CD14-positive monocyte (primary cell): ENCODE data around the gene TRHDE. TPM values are rescaled to one million over a fixed set of nuclear protein-coding genes. Genes with fewer than 3 reads are reported as not detected.

Experiments
- DNase-seq, 3 donors: peaks; one replicate each; pipeline ENCODE4 v3.0.0-alpha.2; 2011 to 2022
- H2AFZ ChIP-seq: 2 replicates; pipeline ENCODE4 v1.6.0; 2012; ENCODE audit warnings: mild to moderate bottlenecking, low read depth, low read length, inconsistent platforms; ENCODE audit not compliant: insufficient read depth, poor library complexity, severe bottlenecking
- H3K27ac ChIP-seq, 2 donors: 1 replicate in 1 of 2; 2 replicates in 1 of 2; pipeline ENCODE4 v1.5.1; 2012 to 2013; ENCODE audit warnings: low read length in 2 of 2, control low read depth in 1 of 2, inconsistent platforms in 1 of 2, low read depth in 1 of 2, mild to moderate bottlenecking in 1 of 2
- H3K27me3 ChIP-seq, 2 donors: one replicate each; pipeline versions ENCODE4 v1.6.0 to v1.6.1; 2011 to 2013; ENCODE audit warnings: low read length in 2 of 2; ENCODE audit not compliant: control insufficient read depth in 2 of 2, insufficient read depth in 2 of 2
- H3K36me3 ChIP-seq, 2 donors: replicated peaks in 1 of 2; 1 replicate in 1 of 2; 2 replicates in 1 of 2; pipeline versions ENCODE4 v1.5.1 to v1.6.1; 2012 to 2013; ENCODE audit warnings: low read length in 2 of 2, control low read depth in 1 of 2, inconsistent platforms in 1 of 2, mild to moderate bottlenecking in 1 of 2; ENCODE audit not compliant: insufficient read depth in 2 of 2, control insufficient read depth in 1 of 2
- H3K4me1 ChIP-seq, 2 donors: 1 replicate in 1 of 2; 2 replicates in 1 of 2; pipeline versions ENCODE4 v1.5.1 to v1.6.1; 2012 to 2013; ENCODE audit warnings: low read length in 2 of 2, control low read depth in 1 of 2, inconsistent platforms in 1 of 2, mild to moderate bottlenecking in 1 of 2, moderate library complexity in 1 of 2; ENCODE audit not compliant: insufficient read depth in 2 of 2, control insufficient read depth in 1 of 2
- H3K4me2 ChIP-seq: replicated peaks from 2 replicates; pipeline ENCODE3; 2012; ENCODE audit warnings: low read length, moderate library complexity, mild to moderate bottlenecking; ENCODE audit not compliant: poor library complexity, severe bottlenecking; ENCODE audit errors: extremely low read depth
- H3K4me3 ChIP-seq, 3 experiments: fragments of 200-600 bp in 1 of 3; sonication (generic) in 1 of 3; replicated peaks in 1 of 3; 1 replicate in 2 of 3; 2 replicates in 1 of 3; pipeline ENCODE4 v1.5.1; 2011 to 2013; ENCODE audit warnings: low read length in 3 of 3, mild to moderate bottlenecking in 3 of 3, control low read depth in 2 of 3, low read depth in 2 of 3, inconsistent platforms in 1 of 3, moderate library complexity in 1 of 3
- H3K79me2 ChIP-seq: 2 replicates; pipeline ENCODE4 v1.6.0; 2012; ENCODE audit warnings: mild to moderate bottlenecking, control low read depth, inconsistent platforms, low read length, moderate library complexity; ENCODE audit not compliant: insufficient read depth
- H3K9ac ChIP-seq: 2 replicates; pipeline ENCODE4 v1.6.0; 2017; ENCODE audit warnings: low read length, mild to moderate bottlenecking; ENCODE audit not compliant: insufficient read depth, poor library complexity, severe bottlenecking
- H3K9me3 ChIP-seq, 2 donors: replicated peaks in 1 of 2; 1 replicate in 1 of 2; 2 replicates in 1 of 2; pipeline versions ENCODE4 v1.5.1 to v1.6.1; 2012 to 2013; ENCODE audit warnings: low read length in 2 of 2, control low read depth in 1 of 2; ENCODE audit not compliant: control insufficient read depth in 1 of 2, insufficient read depth in 1 of 2
- H4K20me1 ChIP-seq: 2 replicates; pipeline ENCODE4 v1.6.0; 2012; ENCODE audit warnings: mild to moderate bottlenecking, low read length, control low read depth, moderate library complexity; ENCODE audit not compliant: insufficient read depth
- H3K27ac Mint-ChIP-seq, 7 donors: one replicate each; pipeline ENCODE4 v1.8.0; 2020; ENCODE audit warnings: mild to moderate bottlenecking in 7 of 7, mixed read lengths in 7 of 7, moderate library complexity in 6 of 7, inconsistent platforms in 2 of 7
- H3K27me3 Mint-ChIP-seq, 3 donors: one replicate each; pipeline ENCODE4 v1.8.0; 2021 to 2022; ENCODE audit warnings: low read depth in 3 of 3, mild to moderate bottlenecking in 3 of 3, mixed read lengths in 3 of 3, moderate library complexity in 3 of 3, inconsistent platforms in 1 of 3
- H3K36me3 Mint-ChIP-seq, 2 donors: one replicate each; pipeline ENCODE4 v1.8.0; 2020; ENCODE audit warnings: mixed read lengths in 2 of 2, inconsistent platforms in 1 of 2, mild to moderate bottlenecking in 1 of 2
- H3K4me1 Mint-ChIP-seq: one replicate; pipeline ENCODE4 v1.8.0; 2020; ENCODE audit warnings: mild to moderate bottlenecking, mixed read lengths
- H3K4me3 Mint-ChIP-seq, 2 donors: one replicate each; pipeline ENCODE4 v1.8.0; 2020; ENCODE audit warnings: mild to moderate bottlenecking in 2 of 2, mixed read lengths in 2 of 2, moderate library complexity in 1 of 2
- H3K9me3 Mint-ChIP-seq, 7 donors: one replicate each; pipeline ENCODE4 v1.8.0; 2020 to 2022; ENCODE audit warnings: mixed read lengths in 7 of 7, mild to moderate bottlenecking in 6 of 7, moderate library complexity in 6 of 7, inconsistent platforms in 2 of 7
- CTCF ChIP-seq: fragments of 200-600 bp; IDR thresholded peaks from one replicate; pipeline ENCODE4 v1.8.0; 2022; ENCODE audit warnings: antibody characterized with exemption, mild to moderate bottlenecking
- WGBS: methylation state at CpG from one replicate; pipeline ENCODE4 v1.1.5; 2013; ENCODE audit warnings: missing lambda C conversion rate; ENCODE audit not compliant: insufficient coverage; 5-methylcytosine and 5-hydroxymethylcytosine counted together
- intact Hi-C, 2 donors: fragments of 100-400 bp; cut with micrococcal nuclease; formaldehyde crosslinking; loops; one replicate each; pipeline versions ENCODE4 v1.15.0 to v1.15.1; 2023
- polyA plus RNA-seq, 3 donors: library from polyadenylated mRNA; depleted of rRNA in 1 of 3; unstranded in 2 of 3; stranded (reverse) in 1 of 3; fragments of 300-500 nt in 2 of 3; fragments of >200 nt in 1 of 3; fragmentation: Illumina TruSeq in 2 of 3; gene quantifications; 1 replicate in 2 of 3; 2 replicates in 1 of 3; pipeline ENCODE4 v1.2.3, GENCODE V29; 2012 to 2021

The TRHDE gene
- polyA plus RNA-seq, 3 donors: not detected

GRCh38 chr12:72366255-72366654 is 94.1 kb downstream of the TRHDE start:
- Mint-ChIP-seq H3K9me3 (peaks cover 0 to 3% (median 0%) of the 10 kb centered on the region in 7 donors), H3K4me1 (no peaks in the 10 kb centered on the region), H3K27me3 (no peaks in the 10 kb centered on the region), H3K36me3 (no peaks in the 10 kb centered on the region), H3K27ac (no peak overlapping the region), H3K4me3 (no peak overlapping the region)
- no peak for DNase-seq
- H3K4me1 ChIP-seq: no peaks in the 10 kb centered on the region
- H3K27ac ChIP-seq: no peak overlapping the region
- H3K9ac ChIP-seq: no peak overlapping the region
- no peak for TF ChIP-seq CTCF
- H4K20me1 ChIP-seq: no peaks in the 10 kb centered on the region
- H3K36me3 ChIP-seq: no peaks in the 10 kb centered on the region
- no peak overlapping the region for H2AFZ ChIP-seq
- intact Hi-C loops: no loop called here
- 77% methylated on average over 1 of the region's 3 CpGs for WGBS
- H3K4me3 ChIP-seq: no peak overlapping the region
- no peaks in the 10 kb centered on the region for H3K27me3 ChIP-seq
- H3K9me3 ChIP-seq: no peaks in the 10 kb centered on the region
- no peaks in the 10 kb centered on the region for H3K79me2 ChIP-seq
- no peak overlapping the region for H3K4me2 ChIP-seq

- no peaks in the 10 kb centered on the region for H3K79me2 ChIP-seq
- H3K27me3 Mint-ChIP-seq: no peaks in the 10 kb centered on the region
- DNase-seq: no peak
- TF ChIP-seq CTCF: no peak
- no peak overlapping the region for H3K4me2 ChIP-seq
- peaks cover 0 to 5% (median 0%) of the 10 kb centered on the region in 7 donors for H3K9me3 Mint-ChIP-seq
- H4K20me1 ChIP-seq: no peaks in the 10 kb centered on the region
- H3K4me3 ChIP-seq: no peak overlapping the region
- no peak overlapping the region for H3K27ac Mint-ChIP-seq
- H3K4me1 Mint-ChIP-seq: no peaks in the 10 kb centered on the region
- H3K9ac ChIP-seq: no peak overlapping the region
- no peaks in the 10 kb centered on the region for H3K36me3 Mint-ChIP-seq
- no peaks in the 10 kb centered on the region for H3K36me3 ChIP-seq
- no peaks in the 10 kb centered on the region for H3K9me3 ChIP-seq
- no peaks in the 10 kb centered on the region for H3K4me1 ChIP-seq
- H3K27ac ChIP-seq: no peak overlapping the region
- WGBS: no CpG with 5 or more reads among the region's 1 CpG
- intact Hi-C loops: no loop called here
- H3K4me3 Mint-ChIP-seq: no peak overlapping the region
- H2AFZ ChIP-seq: no peak overlapping the region
- no peaks in the 10 kb centered on the region for H3K27me3 ChIP-seq
These were observed 96.1 kb downstream of the TRHDE start for GRCh38 chr12:72368298-72368697.
